GM19468 (cell line): ENCODE data around the gene PDE4D.

ENCODE experiments used
- ATAC-seq: cut with Tn5 transposase; IDR thresholded peaks from one replicate; pipeline ENCODE4 v1.9.1; 2021; ENCODE audit warnings: mild to moderate bottlenecking, moderate library complexity, moderate number of reproducible peaks; ENCODE audit not compliant: unreplicated experiment; ENCODE audit errors: extremely low read depth

Gene PDE4D

DNA sequence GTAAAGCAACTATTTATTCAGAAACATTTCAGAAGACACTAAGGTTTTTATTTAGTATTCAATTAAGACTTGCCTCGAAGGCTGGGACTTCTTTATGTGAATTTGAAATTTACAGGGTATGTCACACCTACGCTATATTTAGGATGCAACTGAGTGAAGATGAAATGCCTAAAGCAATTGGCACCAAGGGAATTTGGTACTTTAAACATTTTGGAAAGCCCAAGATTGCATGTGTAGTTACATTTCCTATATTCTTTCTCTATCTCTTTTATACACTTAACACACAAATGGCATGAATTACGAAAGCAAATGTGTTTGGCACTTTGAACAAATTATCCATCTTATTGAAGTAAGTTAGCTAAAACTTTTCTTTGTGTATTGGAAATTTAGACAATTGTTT is 633.3 kb downstream of the PDE4D start:
- ATAC-seq: no peak

DNA sequence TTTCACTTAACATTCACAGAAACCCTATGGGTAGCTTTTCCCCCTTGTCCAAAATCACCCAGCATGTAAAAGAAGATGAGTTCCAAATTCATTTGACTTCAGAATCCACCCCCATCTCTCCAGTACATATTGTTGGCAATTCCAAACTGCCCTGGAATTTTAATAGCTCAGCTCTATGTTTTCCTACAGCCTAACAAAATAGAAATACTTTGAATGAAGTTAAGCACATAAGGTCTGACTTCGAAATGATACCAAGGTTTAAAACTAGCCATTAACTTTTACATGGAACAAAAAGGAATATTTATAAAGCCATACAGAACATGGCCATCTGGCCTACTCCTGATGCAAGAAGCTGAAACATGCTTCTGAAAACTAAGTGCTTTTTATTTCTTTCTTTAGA is 634.3 kb downstream of the PDE4D start:
- ATAC-seq: no peak

GRCh38 chr5:59257488-59258400 is 635.8 kb downstream of the PDE4D start:
- ATAC-seq: no peak

GRCh38 chr5:59256331-59256730 is 637.2 kb downstream of the PDE4D start:
- no peak for ATAC-seq

DNA sequence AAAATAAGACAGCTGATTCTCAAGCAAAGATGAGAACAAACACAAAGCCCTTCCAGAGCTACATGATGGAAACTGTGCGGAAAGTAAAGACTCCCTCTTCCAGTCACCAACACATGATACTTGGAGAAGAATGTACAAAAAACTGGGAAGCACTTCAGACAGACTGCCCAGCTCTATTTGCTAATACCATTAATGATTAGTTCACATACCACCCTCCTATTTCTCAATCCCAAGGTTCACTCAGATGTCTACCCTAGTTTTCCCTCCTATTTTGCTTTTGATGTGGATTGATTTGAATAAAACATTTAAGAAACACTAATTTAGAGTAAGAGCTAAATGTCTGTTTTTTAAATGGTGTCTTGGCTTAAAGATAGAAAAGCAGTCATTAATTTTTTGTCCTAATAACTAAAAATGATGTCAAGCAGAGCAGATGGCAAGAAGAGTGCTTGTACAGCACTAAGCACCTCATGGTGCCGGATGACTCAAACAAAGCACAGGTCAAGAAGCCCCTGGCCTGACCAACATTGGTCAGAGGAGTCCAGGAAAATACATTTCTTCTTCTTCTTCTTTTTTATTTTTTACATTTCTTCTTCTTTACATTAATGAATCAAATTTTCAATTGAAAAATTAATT is 639.4 kb downstream of the PDE4D start:
- ATAC-seq: no peak

DNA sequence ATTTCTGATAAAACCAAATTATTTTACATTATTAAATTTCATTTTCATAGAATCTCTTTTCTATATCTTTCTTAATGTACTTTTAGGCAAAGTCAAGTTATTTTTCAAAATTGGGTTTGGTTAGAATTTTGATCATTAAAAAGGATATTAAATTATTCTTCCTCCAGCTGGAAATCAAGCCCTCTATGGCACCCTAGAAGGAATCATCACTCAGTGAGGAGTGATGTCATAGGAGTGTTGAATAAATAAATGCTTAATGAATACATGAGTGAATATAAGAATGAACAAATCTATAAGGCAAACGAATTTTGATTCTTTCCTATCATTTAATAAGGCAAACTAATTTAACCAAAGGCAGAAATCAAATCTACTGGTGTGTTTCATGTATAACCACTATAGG is 639.9 kb downstream of the PDE4D start:
- ATAC-seq: no peak

GRCh38 chr5:59251627-59252026 is 641.9 kb downstream of the PDE4D start:
- ATAC-seq: no peak

- no peak for ATAC-seq
These were observed 643.8 kb downstream of the PDE4D start for GRCh38 chr5:59249726-59250125.

DNA sequence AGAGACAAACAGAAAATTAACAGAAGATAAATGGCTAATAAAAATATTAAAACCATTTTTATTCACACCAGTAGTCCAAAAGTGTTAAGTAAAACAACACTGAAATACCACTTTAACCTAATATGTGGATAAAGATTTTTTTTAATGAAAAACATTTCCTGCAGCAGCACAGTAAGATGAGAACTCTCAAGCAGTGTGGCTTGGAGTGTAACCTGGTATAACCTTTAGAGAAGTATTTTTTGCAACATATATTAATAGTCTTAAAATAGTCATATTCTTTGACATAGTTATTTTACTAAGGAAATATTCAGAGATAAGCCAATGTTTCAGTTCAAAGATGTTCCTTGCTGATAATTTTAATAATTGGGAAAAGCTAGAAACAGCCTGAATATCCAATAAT is 644.4 kb downstream of the PDE4D start:
- ATAC-seq: no peak

- no peak for ATAC-seq
These were observed 646.6 kb downstream of the PDE4D start for GRCh38 chr5:59246882-59247281.

- ATAC-seq: no peak
These were observed 647.2 kb downstream of the PDE4D start for GRCh38 chr5:59246145-59246869.

GRCh38 chr5:59245198-59245597 is 648.3 kb downstream of the PDE4D start:
- ATAC-seq: no peak

DNA sequence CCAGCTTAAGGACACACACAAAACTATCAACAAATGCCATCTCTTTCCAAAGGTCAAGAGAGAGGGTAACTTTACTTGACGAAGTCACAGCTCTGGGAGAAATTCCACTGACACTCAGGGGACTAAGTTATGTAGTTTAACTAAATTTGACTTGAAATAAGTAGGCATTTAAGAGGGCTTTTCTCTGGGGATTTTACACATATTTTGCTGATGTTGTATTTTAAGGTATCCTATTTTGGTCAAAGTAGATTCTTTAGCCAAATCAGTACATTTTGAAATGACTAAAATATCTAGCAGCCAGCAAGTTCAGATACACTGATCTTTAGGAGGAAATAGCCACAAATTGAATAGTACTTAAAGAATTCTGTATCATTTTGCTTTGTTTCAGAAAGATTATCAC is 652.0 kb downstream of the PDE4D start:
- no peak for ATAC-seq

DNA sequence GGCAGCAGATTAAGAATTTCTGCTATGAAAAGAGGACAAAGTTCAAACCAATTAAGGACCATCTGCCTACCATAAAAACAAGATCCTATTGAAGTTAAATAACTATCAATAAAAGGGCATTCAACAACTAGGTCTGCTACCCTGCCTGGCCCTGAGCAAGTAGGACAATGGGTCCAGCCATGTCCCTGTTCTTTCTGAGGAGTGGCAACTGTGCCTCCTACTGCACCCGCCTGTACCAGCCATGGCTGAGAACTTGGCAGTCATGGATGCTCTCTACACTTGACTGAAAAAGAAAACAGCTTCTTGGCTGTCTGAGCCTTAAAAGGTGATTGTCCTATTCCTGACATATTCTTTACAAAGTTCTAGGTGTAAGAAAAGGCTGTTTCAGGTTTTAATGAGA is 652.4 kb downstream of the PDE4D start:
- ATAC-seq: no peak

DNA sequence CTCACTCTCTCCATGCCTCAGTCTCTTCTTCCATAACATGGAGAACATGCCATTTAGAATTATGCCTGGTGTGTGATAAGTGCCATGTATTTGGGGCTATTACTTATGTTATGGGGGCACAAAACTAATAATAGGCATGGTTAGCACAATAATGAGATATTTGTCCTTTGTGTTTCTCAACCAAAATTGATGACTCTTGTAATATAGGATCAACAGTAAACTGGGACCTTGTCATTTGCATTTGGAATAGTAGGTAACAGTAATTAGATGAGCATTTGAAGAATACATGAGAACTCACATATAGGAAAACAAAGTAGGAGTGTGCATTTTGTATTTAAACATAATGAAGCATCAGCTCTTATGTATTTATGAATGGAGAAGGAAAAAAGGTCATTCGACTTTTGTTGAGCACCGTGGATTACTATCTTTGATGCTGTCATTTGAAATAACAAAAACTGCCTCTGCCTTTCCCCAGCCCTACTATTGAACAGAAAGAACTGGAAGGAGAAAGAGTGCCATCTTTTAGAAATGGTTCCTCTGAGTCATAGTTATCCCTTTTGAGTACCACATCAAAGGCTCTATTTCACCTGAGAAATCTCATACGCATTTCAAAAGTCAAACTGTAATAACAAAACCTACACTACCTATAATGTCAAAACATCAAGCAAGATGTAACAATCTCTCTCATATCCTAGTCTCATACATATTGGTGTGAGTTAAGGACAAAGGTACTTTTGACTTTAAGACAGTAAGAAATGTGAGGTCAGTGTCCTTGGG is 655.2 kb downstream of the PDE4D start:
- ATAC-seq: no peak

- ATAC-seq: no peak
These were observed 656.5 kb downstream of the PDE4D start for GRCh38 chr5:59236986-59237385.

- ATAC-seq: no peak
These were observed 657.1 kb downstream of the PDE4D start for GRCh38 chr5:59236448-59236847.

- ATAC-seq: no peak
These were observed 659.3 kb downstream of the PDE4D start for GRCh38 chr5:59234236-59234635.

GRCh38 chr5:59231221-59231931 is 662.1 kb downstream of the PDE4D start:
- no peak for ATAC-seq
